ENCODE results near the gene LRRC19.
A peak's percentile ranks its signal among the peaks of the same experiment; 100 is the strongest.

The LRRC19 gene, protein sequence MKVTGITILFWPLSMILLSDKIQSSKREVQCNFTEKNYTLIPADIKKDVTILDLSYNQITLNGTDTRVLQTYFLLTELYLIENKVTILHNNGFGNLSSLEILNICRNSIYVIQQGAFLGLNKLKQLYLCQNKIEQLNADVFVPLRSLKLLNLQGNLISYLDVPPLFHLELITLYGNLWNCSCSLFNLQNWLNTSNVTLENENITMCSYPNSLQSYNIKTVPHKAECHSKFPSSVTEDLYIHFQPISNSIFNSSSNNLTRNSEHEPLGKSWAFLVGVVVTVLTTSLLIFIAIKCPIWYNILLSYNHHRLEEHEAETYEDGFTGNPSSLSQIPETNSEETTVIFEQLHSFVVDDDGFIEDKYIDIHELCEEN

DNA sequence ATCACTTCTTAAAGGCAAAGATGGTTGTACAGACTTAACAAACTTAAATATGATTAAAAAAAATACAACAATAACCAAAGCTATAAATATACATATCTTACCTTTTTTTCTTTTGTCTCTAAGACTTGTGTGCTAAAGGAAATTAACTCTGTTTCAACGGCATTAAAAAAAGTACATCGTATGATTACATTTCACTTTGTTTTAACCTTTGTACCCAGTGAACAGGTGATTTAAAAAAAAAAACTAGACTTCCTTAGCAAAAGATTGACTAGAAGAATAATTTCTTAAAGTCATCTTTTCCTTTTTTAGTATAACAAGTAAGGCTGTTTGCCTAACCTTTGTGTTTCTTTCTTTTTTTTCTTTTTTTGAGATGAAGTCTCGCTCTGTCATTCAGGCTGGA, at the start of gene LRRC19:
Gene LRRC19, minus strand, starts transcription at position 182 of the 400 bp plus-strand sequence. CDS start 5,978 bp downstream, outside the sequence.
- no peak for DNase-seq

DNA sequence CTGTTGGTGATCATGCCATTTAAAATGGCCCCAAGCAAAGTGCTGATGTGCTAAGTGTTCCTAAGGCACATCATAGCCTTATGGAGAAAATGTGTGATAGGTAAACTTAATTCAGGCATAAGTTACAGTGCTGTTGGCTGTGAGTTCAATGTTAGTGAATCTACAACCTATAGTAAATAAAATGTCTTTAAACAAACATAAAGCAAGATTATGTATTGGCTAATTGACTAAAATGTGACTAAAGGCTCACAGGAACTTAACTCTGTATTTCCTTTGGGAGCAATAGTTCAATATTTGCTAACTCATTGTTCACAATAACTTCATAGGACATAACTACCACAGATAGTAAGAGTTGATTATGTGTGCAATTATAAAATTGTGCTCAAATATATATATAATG, 49.4 kb upstream of the LRRC19 start:
- DNase-seq, result no peak

GRCh38 chr9:27054125-27054524, 48.7 kb upstream of the LRRC19 start:
- DNase-seq, result no peak

- DNase-seq, result no peak
These were observed 48.0 kb upstream of the LRRC19 start for GRCh38 chr9:27053369-27054022.

DNA sequence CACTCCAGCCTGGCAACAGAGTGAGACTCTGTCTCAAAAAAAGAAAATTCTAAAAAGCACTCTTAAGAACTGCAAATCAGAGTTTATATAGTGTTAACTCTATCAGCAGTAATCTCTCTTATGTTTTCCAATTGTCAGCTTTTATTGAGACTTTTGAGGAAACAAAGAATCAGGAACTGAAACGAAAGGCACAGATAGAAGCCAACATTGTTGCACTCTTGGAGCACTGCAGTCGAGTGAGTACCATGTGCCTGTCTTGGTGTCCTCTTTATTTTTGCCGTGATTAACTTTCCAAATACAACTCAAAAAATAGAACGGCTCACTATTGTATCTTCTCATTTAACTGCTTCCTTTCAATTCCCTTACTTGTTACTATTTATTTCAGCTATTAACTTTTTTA, 41.7 kb upstream of the LRRC19 start:
- DNase-seq, result no peak

GRCh38 chr9:27043176-27043575, 37.7 kb upstream of the LRRC19 start:
- no peak for DNase-seq

DNA sequence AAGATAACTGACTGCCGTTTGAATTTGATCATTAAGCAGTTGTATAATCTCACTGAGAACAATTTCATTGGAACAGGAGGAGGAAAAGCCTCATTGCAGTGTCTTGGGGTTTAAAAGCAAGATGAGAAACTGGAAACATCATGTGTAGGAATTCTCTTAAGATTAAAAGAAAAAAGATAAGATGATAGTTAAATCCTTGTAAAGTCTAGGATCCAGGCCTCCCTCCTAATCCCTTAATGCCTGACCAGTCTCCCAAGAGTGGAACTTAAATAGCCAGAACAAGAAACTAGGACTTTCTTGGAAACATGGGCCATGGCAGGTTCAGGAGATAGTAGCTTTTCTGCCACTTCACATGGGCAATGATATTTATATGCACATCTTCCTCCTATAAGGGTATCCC, 37.0 kb upstream of the LRRC19 start:
- no peak for DNase-seq

DNA sequence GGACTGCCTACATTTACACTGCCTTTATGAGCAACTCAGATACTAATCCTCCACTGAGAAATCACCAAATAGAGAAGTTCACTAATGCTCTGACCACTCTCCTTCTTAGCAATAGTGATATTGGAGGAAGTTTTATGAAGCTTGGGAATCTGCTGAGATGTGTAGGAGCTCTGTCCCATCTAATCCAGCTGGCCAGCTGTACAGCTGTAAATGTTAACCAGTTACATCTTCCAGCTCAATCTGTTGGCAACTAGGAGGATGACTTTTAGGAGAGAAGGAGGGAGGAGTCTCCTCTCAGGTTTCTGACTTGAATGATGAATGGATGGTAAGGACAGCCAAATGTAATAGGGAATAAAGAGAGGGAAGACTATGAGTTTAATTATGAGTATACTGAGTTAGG, 36.3 kb upstream of the LRRC19 start:
- DNase-seq, result no peak

- no peak for DNase-seq
These were observed 32.0 kb upstream of the LRRC19 start for GRCh38 chr9:27037499-27037898.

- peak; percentile 37 for DNase-seq
These were observed 28.4 kb upstream of the LRRC19 start for GRCh38 chr9:27033815-27034403.

GRCh38 chr9:27029186-27029585, 23.7 kb upstream of the LRRC19 start:
- DNase-seq, result no peak

DNA sequence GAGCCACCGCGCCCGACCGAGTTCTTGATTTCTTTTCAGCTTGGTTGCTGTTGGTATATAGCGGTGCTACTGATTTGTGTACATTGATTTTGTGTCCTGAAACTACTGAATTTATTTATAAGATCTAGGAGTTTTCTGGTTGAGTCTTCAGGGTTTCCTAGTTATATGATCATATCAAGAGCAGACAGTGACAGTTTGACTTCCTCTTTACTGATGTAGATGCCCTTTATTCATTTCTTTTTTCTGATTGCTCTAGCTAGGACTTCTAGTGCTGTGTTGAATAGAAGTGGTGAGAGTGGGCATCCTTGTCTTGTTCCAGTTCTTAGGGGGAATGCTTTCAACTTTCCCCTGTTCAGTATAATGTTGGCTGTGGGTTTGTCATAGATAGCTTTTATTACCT, 17.4 kb upstream of the LRRC19 start:
- DNase-seq, result no peak

- no peak for DNase-seq
These were observed 14.1 kb upstream of the LRRC19 start for GRCh38 chr9:27019589-27019988.

- DNase-seq, result no peak
These were observed 1.9 kb downstream of the LRRC19 start for GRCh38 chr9:27003426-27004077.

DNA sequence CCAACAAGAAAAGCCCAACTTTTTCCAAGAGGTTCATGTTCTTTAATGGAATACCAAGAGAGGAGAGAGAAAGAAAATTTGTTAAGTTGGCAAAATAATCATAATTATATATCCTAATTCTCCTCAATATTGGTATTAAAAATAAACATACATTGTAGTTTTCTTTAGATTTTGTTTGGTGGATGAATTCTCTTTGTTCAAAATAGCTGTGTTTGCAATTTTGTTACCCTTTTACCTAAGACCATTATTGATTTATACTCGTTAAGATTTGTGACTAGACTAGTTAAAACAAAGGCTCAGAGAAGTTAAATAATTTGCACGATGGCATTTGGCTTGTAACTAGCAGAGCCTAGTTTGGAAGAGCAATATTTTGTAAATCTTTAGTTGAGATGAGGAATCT, 9.7 kb downstream of the LRRC19 start:
- DNase-seq, result no peak

GRCh38 chr9:26983340-26983739, 22.1 kb downstream of the LRRC19 start:
- no peak for DNase-seq

GRCh38 chr9:26975728-26976707, 29.5 kb downstream of the LRRC19 start:
- DNase-seq, result no peak

DNA sequence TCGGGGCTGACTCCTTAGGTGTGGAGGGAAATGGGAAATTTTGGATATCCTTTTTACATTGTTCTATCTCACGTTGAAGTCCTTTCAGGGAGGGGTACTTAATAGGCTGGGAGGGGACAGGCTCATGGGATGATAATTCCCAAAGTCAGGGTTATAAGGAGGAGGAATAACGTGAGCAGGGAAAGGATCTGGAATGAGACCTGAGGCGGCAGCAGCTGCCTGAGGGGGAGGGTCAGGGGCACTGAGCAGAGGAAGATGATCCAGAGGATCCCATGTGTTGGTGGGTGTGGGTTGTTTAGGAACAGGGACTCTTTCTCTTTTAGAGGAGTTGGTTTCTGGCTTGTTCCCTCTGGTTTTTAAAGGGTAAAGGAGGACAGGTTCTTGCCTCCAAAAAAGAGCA, 30.5 kb downstream of the LRRC19 start:
- no peak for DNase-seq

GRCh38 chr9:26973989-26974388, 31.5 kb downstream of the LRRC19 start:
- DNase-seq, result no peak

DNA sequence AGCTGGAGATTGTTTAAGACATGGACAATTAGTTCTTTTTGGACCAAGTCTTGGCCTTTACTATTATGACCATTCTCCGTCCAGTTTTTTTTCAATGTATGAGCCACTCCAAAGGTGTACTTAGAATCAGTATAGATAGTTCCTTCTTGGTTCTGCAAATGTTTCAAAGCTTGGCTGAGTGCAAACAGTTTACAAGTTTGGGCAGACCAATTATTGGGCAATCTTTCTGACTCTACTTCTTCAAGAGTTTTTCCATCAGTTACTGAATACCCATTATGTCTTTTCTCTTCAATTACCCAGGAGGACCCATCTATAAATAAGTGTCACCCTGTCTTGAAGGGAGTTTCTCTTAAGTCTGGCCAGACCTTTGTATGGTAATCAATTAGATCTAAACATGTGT, 33.8 kb downstream of the LRRC19 start:
- DNase-seq, result no peak

- DNase-seq, result no peak
These were observed 48.6 kb downstream of the LRRC19 start for GRCh38 chr9:26956860-26957233.

Measured in midbrain (tissue), 1 donor.